Nephron (organoid): ENCODE data around the gene KCTD21.
A peak's percentile ranks its signal among the peaks of the same experiment; 100 is the strongest.

Source experiments
- H3K27ac Mint-ChIP-seq, 3 experiments: 2 replicates each; pipeline ENCODE4 v1.8.0; 2020; ENCODE audit warnings: mixed read lengths in 3 of 3, mild to moderate bottlenecking in 2 of 3, moderate library complexity in 1 of 3
- H3K27me3 Mint-ChIP-seq: 2 replicates; pipeline ENCODE4 v1.8.0; 2021; ENCODE audit warnings: low read depth, mild to moderate bottlenecking, moderate library complexity, mixed read lengths
- H3K36me3 Mint-ChIP-seq: 2 replicates; pipeline ENCODE4 v1.8.0; 2020; ENCODE audit warnings: low read depth, mixed read lengths
- H3K4me1 Mint-ChIP-seq: 2 replicates; pipeline ENCODE4 v1.8.0; 2020; ENCODE audit warnings: mixed read lengths
- H3K4me3 Mint-ChIP-seq, 3 experiments: 2 replicates each; pipeline ENCODE4 v1.8.0; 2020; ENCODE audit warnings: mild to moderate bottlenecking in 3 of 3, mixed read lengths in 3 of 3, moderate library complexity in 2 of 3
- H3K9me3 Mint-ChIP-seq: 2 replicates; pipeline ENCODE4 v1.8.0; 2020; ENCODE audit warnings: mixed read lengths
- TF ChIP-seq, protein P1 (sequence below), 3 experiments: fragments of 200-600 bp; sonication (generic); IDR thresholded peaks; one replicate each; pipeline ENCODE4 v1.5.0; 2021; ENCODE audit warnings: antibody characterized with exemption in 3 of 3; ENCODE audit not compliant: unreplicated experiment in 3 of 3

The KCTD21 gene

DNA sequence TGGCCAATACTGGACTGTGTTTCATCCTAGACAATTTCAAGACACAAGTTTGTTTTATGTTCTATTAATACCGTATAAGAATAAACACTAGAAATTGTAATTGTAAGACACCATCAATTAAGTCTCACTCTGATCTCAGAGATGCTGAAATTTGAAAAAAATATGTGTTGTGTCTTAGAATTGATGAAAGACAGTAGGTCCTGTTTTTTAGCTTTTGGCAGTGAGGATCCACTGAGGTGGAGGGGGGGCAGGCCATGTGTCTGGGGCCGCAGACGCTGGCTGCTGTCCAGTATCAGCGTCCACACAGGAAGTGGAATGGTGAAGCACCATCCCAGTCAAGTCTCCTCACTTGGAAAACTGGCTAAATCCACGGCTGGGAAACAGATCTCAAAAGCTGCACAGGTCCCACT is 26.5 kb downstream of the KCTD21 start:
- Mint-ChIP-seq H3K4me3 (no peak overlapping the region), H3K27ac (peak overlapping the region in 2 of 3 experiments; percentile 23 to 55), H3K9me3 (no peaks in the 10 kb centered on the region), H3K36me3 (no peaks in the 10 kb centered on the region), H3K27me3 (no peaks in the 10 kb centered on the region), H3K4me1 (no peaks in the 10 kb centered on the region)
- TF ChIP-seq, protein P1, sequence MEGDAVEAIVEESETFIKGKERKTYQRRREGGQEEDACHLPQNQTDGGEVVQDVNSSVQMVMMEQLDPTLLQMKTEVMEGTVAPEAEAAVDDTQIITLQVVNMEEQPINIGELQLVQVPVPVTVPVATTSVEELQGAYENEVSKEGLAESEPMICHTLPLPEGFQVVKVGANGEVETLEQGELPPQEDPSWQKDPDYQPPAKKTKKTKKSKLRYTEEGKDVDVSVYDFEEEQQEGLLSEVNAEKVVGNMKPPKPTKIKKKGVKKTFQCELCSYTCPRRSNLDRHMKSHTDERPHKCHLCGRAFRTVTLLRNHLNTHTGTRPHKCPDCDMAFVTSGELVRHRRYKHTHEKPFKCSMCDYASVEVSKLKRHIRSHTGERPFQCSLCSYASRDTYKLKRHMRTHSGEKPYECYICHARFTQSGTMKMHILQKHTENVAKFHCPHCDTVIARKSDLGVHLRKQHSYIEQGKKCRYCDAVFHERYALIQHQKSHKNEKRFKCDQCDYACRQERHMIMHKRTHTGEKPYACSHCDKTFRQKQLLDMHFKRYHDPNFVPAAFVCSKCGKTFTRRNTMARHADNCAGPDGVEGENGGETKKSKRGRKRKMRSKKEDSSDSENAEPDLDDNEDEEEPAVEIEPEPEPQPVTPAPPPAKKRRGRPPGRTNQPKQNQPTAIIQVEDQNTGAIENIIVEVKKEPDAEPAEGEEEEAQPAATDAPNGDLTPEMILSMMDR (IDR thresholded peaks at IDR 0.05; ENCODE audit: unreplicated experiment in 3 of 3), result no peak

DNA sequence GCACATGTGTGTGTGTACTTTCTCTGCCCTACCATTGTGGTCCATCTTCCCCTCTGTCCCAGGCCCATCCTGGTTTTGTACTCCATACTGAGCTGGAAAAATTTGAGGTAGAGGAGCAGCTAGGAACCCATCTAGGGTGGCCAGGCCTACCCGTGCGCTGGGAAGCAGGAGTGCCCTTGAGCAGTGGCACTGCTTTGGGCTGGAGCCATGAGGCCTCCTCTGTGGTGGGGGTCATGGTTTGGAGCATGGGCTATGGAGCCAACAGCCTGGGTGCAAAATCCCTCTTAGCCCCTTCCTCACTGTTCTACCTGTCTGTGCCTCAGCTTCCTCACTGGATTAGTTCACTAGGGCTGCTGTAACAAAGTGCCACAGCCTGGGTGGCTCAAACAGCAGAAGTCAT is 27.1 kb downstream of the KCTD21 start:
- Mint-ChIP-seq H3K4me1 (no peaks in the 10 kb centered on the region), H3K36me3 (no peaks in the 10 kb centered on the region), H3K9me3 (no peaks in the 10 kb centered on the region), H3K27ac (peak overlapping the region in 2 of 3 experiments; percentile 23 to 55), H3K27me3 (no peaks in the 10 kb centered on the region), H3K4me3 (no peak overlapping the region)
- TF ChIP-seq, protein P1 (IDR thresholded peaks at IDR 0.05; ENCODE audit: unreplicated experiment in 3 of 3), result no peak

DNA sequence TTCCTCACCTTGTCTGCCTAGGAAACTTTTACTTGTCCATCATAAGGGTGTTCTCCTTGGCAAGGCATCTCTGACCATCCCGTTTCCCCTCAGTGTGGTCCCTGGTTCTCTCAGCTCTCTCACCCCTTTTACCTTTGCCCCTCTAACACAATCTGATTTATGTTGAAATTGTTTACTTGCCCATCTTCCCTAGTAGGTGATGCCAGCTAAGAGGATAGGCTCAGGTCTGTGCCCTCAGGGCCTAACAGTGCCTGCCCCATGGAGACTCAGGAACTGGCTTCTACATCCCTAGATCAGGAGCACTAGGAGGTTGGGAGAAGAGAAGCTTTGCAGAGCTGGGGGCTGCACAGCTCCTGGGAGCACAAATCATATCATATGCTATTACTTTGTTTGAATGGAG is 27.9 kb downstream of the KCTD21 start:
- H3K4me3 Mint-ChIP-seq, result no peak overlapping the region
- H3K4me1 Mint-ChIP-seq, result no peaks in the 10 kb centered on the region
- no peaks in the 10 kb centered on the region for H3K27me3 Mint-ChIP-seq
- no peaks in the 10 kb centered on the region for H3K36me3 Mint-ChIP-seq
- TF ChIP-seq, protein P1 (IDR thresholded peaks at IDR 0.05; ENCODE audit: unreplicated experiment in 3 of 3), result no peak
- H3K9me3 Mint-ChIP-seq, result no peaks in the 10 kb centered on the region
- H3K27ac Mint-ChIP-seq, result no peak overlapping the region

DNA sequence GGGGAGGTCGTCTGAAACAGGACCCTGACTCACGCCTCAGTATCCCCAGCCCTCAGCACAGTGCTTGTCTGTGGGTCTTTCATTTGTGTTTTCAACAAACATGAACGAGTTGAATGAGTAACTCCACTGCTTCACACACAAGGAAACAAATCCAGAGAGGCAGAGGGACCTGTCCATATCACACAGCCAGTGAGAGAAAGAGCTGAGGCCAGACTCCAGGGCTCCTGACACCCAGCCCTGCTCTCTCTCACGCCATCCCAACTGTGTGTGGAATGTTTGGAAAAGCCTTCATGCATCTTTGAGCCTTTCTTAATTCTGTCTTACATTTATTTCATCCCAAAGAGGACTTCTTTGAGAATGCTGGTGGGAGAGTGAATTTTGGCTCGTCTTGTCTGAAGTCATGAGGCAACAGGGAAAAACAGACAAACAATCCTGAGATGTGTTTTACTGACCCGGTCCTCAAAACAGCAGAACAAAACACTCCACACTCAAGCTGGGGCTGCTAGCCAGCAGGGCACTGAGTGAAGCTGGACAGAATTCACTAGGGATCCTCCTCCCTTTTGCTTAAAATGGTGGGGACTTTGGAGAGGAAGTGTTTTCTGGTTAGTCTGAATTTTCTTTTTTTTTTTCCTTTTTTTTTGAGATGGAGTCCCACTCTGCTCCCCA is 29.3 kb downstream of the KCTD21 start:
- Mint-ChIP-seq H3K4me1 (no peaks in the 10 kb centered on the region), H3K4me3 (no peak overlapping the region), H3K27me3 (no peaks in the 10 kb centered on the region), H3K9me3 (no peaks in the 10 kb centered on the region), H3K27ac (no peak overlapping the region), H3K36me3 (no peaks in the 10 kb centered on the region)
- TF ChIP-seq, protein P1 (IDR thresholded peaks at IDR 0.05; ENCODE audit: unreplicated experiment in 3 of 3), result no peak

DNA sequence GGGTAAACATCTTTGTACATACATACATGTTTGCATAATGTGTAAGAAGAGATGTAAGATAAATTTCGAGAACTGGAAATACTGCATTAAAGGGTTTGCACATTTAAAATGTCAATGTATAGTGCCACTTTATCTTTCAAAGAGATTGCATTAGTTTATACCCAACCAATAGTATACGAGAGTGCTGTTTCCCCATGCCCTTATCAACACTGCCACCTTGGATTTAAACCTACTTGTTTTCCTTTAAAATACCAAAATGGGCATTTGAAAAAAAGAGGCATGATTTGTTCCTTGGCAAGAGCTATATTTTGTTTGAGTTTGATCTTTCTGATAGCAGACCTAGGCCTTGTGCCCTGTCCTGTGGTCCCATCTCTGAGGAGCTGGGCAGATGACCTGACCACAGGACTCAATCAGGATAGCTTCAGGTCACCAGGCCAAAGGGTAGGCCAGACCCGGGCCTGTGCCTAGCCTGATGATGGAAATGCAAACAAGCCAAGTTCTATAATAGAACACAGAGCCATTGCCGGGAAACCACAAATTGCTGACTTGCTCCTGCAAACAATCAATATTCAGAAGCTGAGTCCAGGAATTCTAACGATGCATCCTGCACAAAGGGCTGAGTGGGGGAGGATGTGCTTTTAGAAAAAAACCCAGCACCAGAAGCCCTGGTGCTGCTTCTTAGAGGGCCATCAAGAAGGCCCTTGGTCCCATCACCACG is 32.1 kb downstream of the KCTD21 start:
- Mint-ChIP-seq H3K36me3 (peaks cover 9% of the 10 kb centered on the region), H3K27ac (peak overlapping the region in 1 of 3 experiments; percentile 48), H3K4me3 (no peak overlapping the region), H3K9me3 (no peaks in the 10 kb centered on the region), H3K4me1 (no peaks in the 10 kb centered on the region), H3K27me3 (no peaks in the 10 kb centered on the region)
- TF ChIP-seq, protein P1 (IDR thresholded peaks at IDR 0.05; ENCODE audit: unreplicated experiment in 3 of 3), result no peak
